ENCODE results near the gene IQCH. TPM values are rescaled to one million over a fixed set of nuclear protein-coding genes. Genes with fewer than 3 reads are reported as not detected.
A peak's percentile ranks its signal among the peaks of the same experiment; 100 is the strongest.
"Not testable (repeated sequence)": the region's sequence is repeated elsewhere in the genome, so short reads cannot be mapped to it uniquely, and the experiment has no call there.

The IQCH gene
- total and polyA plus RNA-seq, 2 donors (not counting 1 experiment from before 2014, with no cell fraction given), result 1.7 to 5.0 TPM

DNA sequence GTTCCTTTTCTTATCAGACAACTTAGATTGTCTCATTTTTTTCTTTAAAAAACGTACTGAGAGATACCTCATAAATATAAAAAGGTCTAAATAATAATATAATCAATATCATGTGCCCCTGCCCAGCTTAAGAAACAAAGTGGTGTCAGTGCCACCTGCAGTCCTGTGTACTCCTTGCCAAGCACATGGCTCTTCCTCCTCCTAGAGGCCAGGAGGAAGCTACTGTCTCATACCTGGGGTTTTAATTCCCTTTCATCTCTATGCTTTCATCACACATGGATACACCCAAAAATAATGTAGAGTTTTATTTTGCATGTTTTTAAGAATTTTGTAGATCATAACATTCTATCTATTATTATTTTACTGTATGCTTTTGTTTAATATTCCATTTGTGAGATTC lies 167.7 kb downstream of the IQCH start:
- Histone ChIP-seq H3K9ac (ENCODE audit: insufficient read depth, low read length) (no peak overlapping the region), H3K4me2 (ENCODE audit: extremely low read depth, insufficient read depth, low read length) (no peak overlapping the region), H3K36me3 (ENCODE audit: control insufficient read depth, insufficient read depth, low read length) (no peaks in the 10 kb centered on the region), H3K4me1 (ENCODE audit: control insufficient read depth, extremely low read depth, insufficient read depth, low read length) (no peaks in the 10 kb centered on the region), H2AFZ (ENCODE audit: low read length) (no peak overlapping the region), H3K9me3 (ENCODE audit: control insufficient read depth, insufficient read depth, low read depth, low read length) (no peaks in the 10 kb centered on the region), H3K79me2 (ENCODE audit: control insufficient read depth, insufficient read depth, low read length) (no peaks in the 10 kb centered on the region), H3K27me3 (ENCODE audit: control insufficient read depth, insufficient read depth, low read length) (no peaks in the 10 kb centered on the region), H3K27ac (ENCODE audit: insufficient read depth, low read length) (no peak overlapping the region), H4K20me1 (ENCODE audit: control insufficient read depth, extremely low read depth, insufficient read depth, low read length) (no peaks in the 10 kb centered on the region), H3K4me3 (replicated peaks in 1 of 4; ENCODE audit: control extremely low read depth in 1 of 4, insufficient read depth in 1 of 4, low read depth in 3 of 4, low read length in 4 of 4) (no peak overlapping the region)
- no peak for DNase-seq (ENCODE audit: low read depth in 2 of 2)
- no peak for TF ChIP-seq EZH2 (IDR thresholded peaks at IDR 0.05; ENCODE audit: low read length, missing control alignments)
- TF ChIP-seq, protein P1, sequence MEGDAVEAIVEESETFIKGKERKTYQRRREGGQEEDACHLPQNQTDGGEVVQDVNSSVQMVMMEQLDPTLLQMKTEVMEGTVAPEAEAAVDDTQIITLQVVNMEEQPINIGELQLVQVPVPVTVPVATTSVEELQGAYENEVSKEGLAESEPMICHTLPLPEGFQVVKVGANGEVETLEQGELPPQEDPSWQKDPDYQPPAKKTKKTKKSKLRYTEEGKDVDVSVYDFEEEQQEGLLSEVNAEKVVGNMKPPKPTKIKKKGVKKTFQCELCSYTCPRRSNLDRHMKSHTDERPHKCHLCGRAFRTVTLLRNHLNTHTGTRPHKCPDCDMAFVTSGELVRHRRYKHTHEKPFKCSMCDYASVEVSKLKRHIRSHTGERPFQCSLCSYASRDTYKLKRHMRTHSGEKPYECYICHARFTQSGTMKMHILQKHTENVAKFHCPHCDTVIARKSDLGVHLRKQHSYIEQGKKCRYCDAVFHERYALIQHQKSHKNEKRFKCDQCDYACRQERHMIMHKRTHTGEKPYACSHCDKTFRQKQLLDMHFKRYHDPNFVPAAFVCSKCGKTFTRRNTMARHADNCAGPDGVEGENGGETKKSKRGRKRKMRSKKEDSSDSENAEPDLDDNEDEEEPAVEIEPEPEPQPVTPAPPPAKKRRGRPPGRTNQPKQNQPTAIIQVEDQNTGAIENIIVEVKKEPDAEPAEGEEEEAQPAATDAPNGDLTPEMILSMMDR (conservative IDR thresholded peaks at IDR 0.05 in 1 of 2, IDR thresholded peaks at IDR 0.05 in 1 of 2; ENCODE audit: low read depth in 1 of 2, low read length in 2 of 2), result no peak

- Histone ChIP-seq H3K36me3 (ENCODE audit: control insufficient read depth, insufficient read depth, low read length) (no peaks in the 10 kb centered on the region), H2AFZ (ENCODE audit: low read length) (no peak overlapping the region), H3K27me3 (ENCODE audit: control insufficient read depth, insufficient read depth, low read length) (no peaks in the 10 kb centered on the region), H4K20me1 (ENCODE audit: control insufficient read depth, extremely low read depth, insufficient read depth, low read length) (no peaks in the 10 kb centered on the region), H3K4me2 (ENCODE audit: extremely low read depth, insufficient read depth, low read length) (no peak overlapping the region), H3K27ac (ENCODE audit: insufficient read depth, low read length) (no peak overlapping the region), H3K4me3 (replicated peaks in 1 of 4; ENCODE audit: control extremely low read depth in 1 of 4, insufficient read depth in 1 of 4, low read depth in 3 of 4, low read length in 4 of 4) (no peak overlapping the region), H3K79me2 (ENCODE audit: control insufficient read depth, insufficient read depth, low read length) (no peaks in the 10 kb centered on the region), H3K9me3 (ENCODE audit: control insufficient read depth, insufficient read depth, low read depth, low read length) (no peaks in the 10 kb centered on the region), H3K9ac (ENCODE audit: insufficient read depth, low read length) (no peak overlapping the region), H3K4me1 (ENCODE audit: control insufficient read depth, extremely low read depth, insufficient read depth, low read length) (no peaks in the 10 kb centered on the region)
- peak; percentile 41 to 71 for DNase-seq (ENCODE audit: low read depth in 2 of 2)
- TF ChIP-seq, protein P1 (conservative IDR thresholded peaks at IDR 0.05 in 1 of 2, IDR thresholded peaks at IDR 0.05 in 1 of 2; ENCODE audit: low read depth in 1 of 2, low read length in 2 of 2), result peak; percentile 88 to 93
- TF ChIP-seq EZH2 (IDR thresholded peaks at IDR 0.05; ENCODE audit: low read length, missing control alignments), result no peak
These were observed 179.0 kb downstream of the IQCH start for GRCh38 chr15:67433495-67434099.

DNA sequence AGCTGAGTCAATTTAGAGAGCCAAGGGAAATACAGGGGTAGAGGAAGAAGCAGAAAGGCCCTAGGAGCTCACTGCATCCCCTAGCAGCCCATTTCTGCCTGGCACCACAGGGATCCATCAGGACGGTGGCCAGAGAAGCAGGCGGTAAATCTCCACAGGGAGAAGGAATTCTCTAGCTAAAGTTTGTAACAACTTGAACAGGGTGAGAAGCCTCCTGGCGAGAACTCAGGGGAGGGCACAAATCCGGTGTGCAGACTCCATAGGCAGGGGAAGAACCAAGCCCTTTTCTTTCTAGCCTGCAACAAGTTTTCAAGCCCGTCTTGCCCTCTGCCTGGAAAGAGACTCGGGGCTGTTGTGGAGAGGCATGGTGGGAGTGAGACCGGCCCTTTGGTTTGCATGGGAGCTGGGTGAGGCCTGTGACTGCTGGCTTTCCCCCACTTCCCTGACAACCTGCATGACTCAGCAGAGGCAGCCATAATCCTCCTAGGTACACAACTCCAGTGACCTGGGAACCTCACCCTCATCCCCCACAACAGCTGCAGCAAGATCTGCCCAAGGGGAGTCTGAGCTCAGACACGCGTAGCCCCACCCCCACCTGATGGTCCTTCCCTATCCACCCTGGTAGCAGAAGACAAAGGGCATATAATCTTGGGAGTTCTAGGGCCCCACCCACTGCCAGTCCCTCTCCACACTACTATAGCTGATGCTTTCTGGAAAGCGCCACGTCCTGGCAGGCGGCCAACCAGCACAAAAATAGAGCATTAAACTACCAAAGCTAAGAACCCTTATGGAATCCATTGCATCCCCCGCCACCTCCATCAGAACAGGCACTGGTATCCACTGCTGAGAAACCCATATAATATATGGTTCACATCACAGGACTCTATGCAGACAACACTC lies 182.0 kb downstream of the IQCH start:
- H3K27ac ChIP-seq (ENCODE audit: insufficient read depth, low read length); H3K36me3 ChIP-seq (ENCODE audit: control insufficient read depth, insufficient read depth, low read length); H3K9ac ChIP-seq (ENCODE audit: insufficient read depth, low read length); DNase-seq (ENCODE audit: low read depth in 2 of 2); H2AFZ ChIP-seq (ENCODE audit: low read length); H3K79me2 ChIP-seq (ENCODE audit: control insufficient read depth, insufficient read depth, low read length); H3K4me1 ChIP-seq (ENCODE audit: control insufficient read depth, extremely low read depth, insufficient read depth, low read length); H3K9me3 ChIP-seq (ENCODE audit: control insufficient read depth, insufficient read depth, low read depth, low read length); H3K4me3 ChIP-seq (replicated peaks in 1 of 4; ENCODE audit: control extremely low read depth in 1 of 4, insufficient read depth in 1 of 4, low read depth in 3 of 4, low read length in 4 of 4); H4K20me1 ChIP-seq (ENCODE audit: control insufficient read depth, extremely low read depth, insufficient read depth, low read length); H3K4me2 ChIP-seq (ENCODE audit: extremely low read depth, insufficient read depth, low read length); H3K27me3 ChIP-seq (ENCODE audit: control insufficient read depth, insufficient read depth, low read length): not testable (repeated sequence)
